ENCODE results near the gene SHE.

DNA sequence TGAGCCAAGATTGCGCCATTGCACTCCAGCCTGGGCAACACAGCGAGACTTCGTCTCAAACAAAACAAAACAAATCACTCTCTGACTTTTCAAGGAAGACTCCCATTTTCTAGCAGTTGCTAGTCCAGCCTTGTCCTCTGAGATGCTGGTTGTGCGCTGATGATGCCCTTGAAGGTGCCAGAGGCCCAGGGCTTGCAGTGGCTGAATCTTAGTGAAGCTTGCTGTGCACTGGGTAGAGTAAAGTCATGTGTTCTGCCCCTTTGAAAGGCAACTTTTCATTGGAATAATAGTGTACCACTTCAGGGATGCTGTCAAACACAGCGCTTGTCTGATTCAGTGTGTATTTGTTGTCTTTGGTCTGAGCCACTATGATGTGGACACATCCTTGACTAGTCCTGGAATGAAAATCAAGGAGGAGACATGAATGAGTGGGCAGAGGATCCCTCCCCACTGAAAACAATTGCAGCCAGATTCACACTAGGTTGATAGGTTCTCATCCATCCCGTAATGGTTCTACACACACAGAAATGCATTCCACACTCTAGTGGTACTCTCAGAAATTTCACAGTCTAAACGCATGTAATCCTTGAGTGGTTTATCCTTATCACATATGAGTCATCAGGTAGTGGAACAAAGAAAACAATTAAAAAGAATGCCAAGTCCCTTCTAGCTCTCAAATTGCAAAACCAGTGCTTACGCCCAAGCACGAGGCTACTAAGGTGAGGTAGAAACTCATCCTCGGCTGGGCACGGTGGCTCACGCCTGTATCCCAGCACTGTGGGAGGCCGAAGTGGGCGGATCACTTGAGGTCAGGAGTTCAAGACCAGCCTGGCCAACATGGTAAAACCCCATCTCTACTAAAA is 18.0 kb downstream of the SHE start:
- TF ChIP-seq TAF1 (conservative IDR thresholded peaks at IDR 0.05) (no peak), GABPA (IDR thresholded peaks at IDR 0.05 in 1 of 2, conservative IDR thresholded peaks at IDR 0.05 in 1 of 2) (no peak), JUND (IDR thresholded peaks at IDR 0.05) (no peak), SP1 (IDR thresholded peaks at IDR 0.05) (no peak), YY1 (IDR thresholded peaks at IDR 0.05) (no peak), RAD21 (IDR thresholded peaks at IDR 0.05) (no peak), RXRA (IDR thresholded peaks at IDR 0.05) (no peak), EGR1 (IDR thresholded peaks at IDR 0.05; ENCODE audit: low read depth in 2 of 2) (no peak), NR2F2 (IDR thresholded peaks at IDR 0.05) (no peak), ZBTB33 (IDR thresholded peaks at IDR 0.05) (no peak), ATF3 (IDR thresholded peaks at IDR 0.05) (no peak)
- TF ChIP-seq, protein P1, sequence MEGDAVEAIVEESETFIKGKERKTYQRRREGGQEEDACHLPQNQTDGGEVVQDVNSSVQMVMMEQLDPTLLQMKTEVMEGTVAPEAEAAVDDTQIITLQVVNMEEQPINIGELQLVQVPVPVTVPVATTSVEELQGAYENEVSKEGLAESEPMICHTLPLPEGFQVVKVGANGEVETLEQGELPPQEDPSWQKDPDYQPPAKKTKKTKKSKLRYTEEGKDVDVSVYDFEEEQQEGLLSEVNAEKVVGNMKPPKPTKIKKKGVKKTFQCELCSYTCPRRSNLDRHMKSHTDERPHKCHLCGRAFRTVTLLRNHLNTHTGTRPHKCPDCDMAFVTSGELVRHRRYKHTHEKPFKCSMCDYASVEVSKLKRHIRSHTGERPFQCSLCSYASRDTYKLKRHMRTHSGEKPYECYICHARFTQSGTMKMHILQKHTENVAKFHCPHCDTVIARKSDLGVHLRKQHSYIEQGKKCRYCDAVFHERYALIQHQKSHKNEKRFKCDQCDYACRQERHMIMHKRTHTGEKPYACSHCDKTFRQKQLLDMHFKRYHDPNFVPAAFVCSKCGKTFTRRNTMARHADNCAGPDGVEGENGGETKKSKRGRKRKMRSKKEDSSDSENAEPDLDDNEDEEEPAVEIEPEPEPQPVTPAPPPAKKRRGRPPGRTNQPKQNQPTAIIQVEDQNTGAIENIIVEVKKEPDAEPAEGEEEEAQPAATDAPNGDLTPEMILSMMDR (IDR thresholded peaks at IDR 0.05; ENCODE audit: low read depth, low read length, missing input control): no peak
- TF ChIP-seq, protein P2, sequence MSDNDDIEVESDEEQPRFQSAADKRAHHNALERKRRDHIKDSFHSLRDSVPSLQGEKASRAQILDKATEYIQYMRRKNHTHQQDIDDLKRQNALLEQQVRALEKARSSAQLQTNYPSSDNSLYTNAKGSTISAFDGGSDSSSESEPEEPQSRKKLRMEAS (IDR thresholded peaks at IDR 0.05): no peak

All from liver (tissue), 3 donors.